Activated gamma-delta T cell treated with anti-CD3 and anti-CD28 coated beads, Interleukin-2, amount 50 U/mL, for 16 hours (primary cell): ENCODE measurements around the gene RIPK4.
"Not testable (repeated sequence)": the region's sequence is repeated elsewhere in the genome, so short reads cannot be mapped to it uniquely, and the experiment has no call there.

Experiments
- DNase-seq: peaks from one replicate; pipeline ENCODE4 v3.0.0-alpha.2; 2020; ENCODE audit warnings: low read depth

Gene RIPK4

GRCh38 chr21:41714299-41714865, 52.5 kb downstream of the RIPK4 start:
- not testable (repeated sequence) for DNase-seq

DNA sequence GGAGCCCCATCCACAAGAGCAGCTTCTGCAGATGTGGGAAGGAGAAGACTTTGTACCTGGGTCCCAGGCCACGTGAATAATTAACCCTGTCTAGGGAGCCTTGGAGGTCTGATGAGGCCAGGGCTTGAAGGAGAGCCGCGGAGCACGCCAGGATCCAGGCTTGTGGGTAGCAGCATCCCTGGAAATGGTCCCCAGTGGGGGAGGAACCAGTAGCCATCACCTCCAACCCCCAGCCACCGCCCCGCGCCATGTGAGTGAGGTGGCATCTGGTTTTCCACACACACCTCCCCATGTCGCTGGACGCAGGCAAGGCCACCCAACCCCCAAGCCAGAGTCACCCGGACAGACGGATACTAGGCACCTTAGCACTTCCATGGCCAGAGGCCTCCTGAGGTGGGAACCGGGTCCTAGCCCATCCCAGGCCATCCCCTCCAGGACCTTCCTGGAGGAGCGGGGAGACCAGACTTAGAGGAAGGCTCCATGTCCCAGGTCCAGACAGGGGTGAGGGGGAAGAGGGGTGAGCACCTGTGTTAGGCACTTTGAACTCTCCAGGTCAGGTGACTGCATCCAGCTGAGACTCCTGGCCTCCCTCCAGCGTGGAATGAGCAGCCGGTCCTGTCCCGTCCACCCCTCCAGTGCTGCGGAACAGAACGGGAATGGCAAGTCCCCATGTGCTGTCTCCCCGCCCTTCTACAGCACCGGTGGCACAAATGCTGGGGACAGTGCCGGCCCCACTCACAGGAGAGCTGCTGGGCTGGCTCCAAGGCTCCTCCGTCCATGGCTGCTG, 53.2 kb downstream of the RIPK4 start:
- DNase-seq = no peak

- no peak for DNase-seq
These were observed 54.1 kb downstream of the RIPK4 start for GRCh38 chr21:41712730-41713129.

DNA sequence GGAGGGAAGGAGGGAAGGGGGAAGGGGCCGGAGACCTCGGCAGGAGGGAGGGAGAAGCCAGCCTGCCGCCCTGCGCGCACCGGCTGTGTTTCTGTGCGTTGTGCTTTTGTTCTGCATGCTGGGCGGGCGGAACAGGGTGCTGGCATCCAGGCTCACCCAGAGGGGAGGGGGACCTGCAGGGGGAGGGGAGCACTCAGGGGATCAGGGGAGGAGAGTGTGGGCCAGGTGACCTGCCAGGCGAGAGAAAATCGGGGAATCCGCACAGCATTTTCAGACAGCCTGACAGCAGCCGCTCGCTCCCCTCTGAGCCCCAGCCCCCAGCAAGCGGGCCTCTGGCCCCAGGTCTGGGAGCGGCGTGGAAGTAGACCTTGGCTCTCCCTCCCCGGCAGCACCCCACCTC, 54.7 kb downstream of the RIPK4 start:
- no peak for DNase-seq

GRCh38 chr21:41711416-41712007, 55.3 kb downstream of the RIPK4 start:
- no peak for DNase-seq

DNA sequence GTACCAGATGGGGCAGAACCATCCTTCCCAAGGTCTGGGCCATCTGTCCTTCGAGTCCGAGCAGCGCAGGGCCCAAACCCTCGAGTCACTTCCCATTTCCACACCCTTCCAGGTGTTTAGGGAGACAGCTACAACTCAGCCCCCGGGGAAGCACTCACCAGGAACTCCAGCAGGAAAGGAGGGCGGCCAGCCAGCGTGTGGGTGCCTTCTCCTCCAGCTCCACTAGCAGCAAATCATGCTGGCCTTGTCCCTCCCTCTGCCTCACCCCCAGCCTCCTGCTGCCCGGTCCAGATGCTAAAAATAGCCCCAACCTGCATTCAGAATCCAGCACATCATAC, 56.1 kb downstream of the RIPK4 start:
- no peak for DNase-seq

DNA sequence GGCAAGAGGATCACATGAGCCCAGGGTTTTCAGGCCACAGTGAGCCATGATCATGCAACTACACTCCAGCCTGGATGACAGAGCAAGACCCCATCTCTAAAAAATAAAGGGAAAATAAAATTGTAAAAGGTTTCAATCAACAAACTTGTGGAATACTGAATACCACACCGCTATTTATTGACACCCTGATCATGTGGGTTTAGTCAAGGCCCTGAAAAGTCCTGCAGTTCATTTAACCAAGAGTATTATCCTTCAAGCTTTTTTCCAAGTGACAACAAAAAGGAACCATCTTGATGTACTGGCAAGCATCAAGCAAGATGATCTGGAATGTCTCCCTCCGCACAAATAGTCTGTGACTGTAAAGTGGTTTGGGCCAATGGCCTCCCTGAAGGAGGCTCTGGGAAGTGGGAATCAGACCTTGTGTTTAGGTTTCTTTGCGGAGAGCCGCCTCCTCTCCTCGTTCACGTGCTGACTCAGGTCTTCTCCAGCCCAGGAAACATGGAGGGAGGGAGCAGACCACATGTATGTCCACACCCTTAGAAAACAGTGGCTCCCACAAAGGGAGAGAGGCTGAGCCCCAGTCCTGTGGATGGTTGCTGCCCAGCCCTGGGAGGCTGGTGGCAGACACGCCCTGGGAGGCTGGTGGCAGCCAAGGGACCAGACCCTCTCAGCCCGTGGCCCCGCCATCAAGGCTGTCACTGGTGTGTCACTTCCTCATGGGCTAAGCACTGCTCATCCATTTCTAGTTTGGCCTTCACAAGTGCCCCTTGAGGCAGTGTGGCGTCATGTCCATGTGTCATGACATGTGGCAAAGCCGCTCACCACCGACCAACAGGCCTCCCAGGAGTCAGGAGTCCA, 56.7 kb downstream of the RIPK4 start:
- no peak for DNase-seq

DNA sequence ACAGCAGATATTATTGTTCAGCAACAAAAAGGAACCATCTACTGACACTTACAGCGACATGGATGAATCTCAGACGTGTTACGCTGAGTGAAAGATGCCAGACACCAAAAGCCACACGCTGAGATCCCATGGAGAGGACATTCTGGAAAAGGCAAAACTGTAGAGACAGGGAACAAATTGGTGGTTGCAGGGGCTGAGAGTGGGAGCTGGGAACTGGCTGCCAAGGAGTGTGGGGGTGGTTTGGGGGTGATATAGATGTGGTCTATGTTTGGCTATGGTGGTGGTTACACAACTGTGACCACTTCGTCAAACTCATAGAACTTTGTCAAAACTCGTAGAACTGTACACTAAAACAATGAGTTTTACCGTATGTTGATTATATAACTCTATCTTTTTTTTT, 57.7 kb downstream of the RIPK4 start:
- DNase-seq = no peak

GRCh38 chr21:41707960-41708330, 58.9 kb downstream of the RIPK4 start:
- no peak for DNase-seq

DNA sequence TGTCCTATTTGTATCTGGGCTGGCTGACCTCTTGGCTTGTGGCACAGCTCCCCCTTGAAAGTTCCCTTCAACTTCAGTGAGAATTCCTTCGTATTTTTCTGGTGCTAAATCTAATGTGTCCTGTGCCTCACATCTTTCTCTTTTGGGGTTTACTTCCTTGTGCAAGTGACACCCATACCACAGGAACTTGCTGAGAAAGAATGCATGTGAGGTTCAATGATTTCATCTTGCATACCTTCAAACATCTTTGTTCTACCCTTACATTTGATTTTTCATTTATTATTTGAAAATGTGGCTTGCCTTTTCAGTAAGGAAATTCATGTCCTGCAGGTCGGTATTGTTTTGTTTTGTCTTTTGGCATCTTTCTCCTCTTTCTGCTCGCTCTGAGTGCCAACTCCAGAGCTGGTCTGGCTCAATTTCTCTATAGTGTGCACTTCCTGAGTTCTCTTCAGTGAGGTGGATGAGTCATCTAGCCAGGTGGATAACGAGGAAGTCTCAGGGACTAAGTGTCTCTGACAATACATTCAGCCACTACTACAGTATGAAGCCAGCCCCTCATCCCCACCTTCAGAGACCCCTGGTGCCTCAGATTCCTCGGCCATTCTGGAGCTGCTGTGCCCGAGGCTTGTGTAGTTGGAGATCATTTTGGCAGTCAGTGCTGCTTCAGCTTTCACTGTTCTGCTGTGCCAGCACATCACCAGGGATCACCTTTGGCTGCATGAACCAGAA, 59.5 kb downstream of the RIPK4 start:
- DNase-seq = no peak

DNA sequence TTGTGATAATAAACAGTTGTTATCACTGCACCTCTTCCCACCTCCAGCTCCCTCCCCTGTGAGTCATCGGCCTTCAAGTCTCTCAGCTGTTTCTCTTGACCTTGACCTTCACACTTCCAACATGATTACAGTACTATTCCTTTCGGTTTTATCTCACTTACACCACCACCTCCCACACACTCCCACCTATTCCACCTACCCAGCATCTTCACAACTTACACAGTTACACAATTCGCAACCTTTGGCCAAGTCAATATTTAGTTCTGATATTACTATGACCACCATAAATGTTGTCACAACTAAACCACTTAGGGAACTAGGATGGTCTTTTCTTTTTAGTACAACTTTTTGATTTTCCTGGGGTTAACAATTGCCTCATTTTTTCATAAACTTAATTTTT, 60.2 kb downstream of the RIPK4 start:
- DNase-seq = no peak

GRCh38 chr21:41706263-41706639, 60.6 kb downstream of the RIPK4 start:
- DNase-seq = no peak

GRCh38 chr21:41705546-41706262, 61.1 kb downstream of the RIPK4 start:
- no peak for DNase-seq

DNA sequence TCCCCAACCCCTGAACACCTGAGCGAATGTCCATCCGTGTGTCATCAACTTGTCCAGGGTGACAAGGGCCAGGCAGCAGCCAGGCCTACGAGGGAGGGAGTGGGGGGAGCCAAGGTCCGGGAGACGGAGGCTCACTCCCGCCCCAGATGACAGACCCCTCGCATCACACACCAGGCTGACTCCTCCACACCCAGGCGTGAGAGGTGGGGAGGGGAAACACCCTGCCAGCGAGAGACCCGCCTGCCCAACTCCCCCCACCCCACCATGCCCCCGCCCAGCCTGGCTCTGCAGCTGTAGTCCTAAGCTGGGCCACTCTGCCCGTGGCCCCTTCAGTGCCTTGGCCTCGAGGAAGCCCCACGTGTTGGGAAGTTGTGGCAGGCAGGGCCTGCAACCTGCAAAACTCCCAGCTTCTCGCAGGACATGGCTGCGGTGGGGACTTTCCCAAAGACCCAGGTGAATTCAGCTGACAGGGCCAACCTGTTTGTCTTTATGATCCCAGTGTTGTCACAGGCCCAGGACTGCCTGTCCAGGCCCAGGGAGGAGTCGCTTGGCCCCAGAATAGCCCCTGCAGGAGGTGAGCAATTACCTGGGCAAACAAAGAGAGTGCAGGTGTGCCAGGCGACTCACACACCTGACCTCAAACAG, 62.9 kb downstream of the RIPK4 start:
- no peak for DNase-seq

DNA sequence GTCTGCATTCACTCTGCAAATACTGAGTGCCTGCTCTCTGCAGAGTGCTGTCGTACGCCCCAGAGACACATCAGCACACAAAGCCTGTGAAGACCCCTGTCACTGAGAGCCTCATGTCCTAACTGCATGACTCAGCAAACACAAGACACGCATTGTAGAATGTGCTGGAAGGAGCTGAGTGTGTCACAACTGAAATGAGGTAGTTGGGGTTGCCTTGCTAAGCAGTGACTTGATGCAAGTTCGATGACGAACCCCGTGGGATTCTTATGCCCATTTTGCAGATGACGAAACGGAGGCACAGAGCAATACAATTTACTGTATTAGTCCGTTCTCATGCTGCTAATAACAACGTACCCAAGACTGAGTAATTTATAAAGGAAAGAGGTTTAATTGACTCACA, 65.1 kb downstream of the RIPK4 start:
- DNase-seq = no peak

DNA sequence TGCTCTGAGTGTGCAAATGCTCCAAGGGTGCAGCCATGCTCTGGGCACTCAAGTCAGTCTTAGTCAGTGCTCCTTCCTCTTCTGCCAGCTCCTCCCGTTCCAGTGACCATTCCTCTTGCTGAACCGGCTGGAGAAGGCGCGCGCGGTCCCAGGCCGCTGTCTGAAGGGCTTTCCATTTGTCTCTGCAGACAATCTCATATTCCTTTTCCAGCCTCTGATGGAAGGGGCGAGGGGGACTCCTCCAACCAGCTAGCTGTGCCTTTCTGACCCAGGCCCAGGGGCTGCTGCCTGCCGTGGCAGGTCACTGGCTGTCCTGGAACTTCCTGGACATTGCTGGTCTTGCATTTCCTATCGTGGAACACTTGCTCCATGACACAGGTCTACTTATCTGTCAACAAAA, 67.5 kb downstream of the RIPK4 start:
- no peak for DNase-seq

DNA sequence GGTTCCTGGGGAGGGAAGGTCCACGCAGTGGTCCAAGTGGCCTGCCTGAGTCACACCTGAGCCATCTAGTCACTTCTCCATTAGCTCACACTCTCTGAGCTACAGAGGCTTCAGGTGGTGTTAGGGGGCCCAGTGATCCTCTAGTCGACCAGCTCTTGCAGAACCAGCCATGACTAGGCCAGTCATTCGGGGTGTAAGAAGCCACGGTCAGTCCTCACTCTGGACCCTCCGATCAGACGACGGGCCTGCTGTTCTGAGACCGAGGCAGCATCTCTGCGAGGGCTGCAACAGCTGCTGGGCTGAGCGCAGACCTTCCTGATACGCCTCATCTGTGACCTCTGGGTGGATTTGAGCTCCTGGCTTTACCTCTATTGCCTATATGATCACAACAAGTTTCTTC, 68.8 kb downstream of the RIPK4 start:
- DNase-seq = no peak

DNA sequence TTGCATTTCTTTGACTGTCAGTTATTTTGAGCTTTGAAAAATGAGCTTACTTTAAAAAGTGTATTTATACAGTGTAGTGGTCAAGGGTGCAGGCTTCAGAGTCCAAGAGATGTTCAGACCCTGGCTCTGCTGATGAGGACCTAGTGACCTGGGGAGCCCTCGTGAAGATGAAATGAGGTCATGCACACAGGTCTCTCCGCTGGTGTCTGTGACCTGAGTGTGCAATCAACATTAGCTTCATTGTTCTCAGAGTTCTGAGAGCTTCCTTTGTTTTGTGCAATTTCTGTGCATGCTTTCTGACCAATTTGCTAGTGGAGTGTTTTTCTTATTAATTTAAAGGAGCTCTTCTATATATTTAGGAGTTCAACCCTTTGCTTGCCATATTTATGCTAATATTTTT, 71.3 kb downstream of the RIPK4 start:
- no peak for DNase-seq

- not testable (repeated sequence) for DNase-seq
These were observed 72.8 kb downstream of the RIPK4 start for GRCh38 chr21:41694042-41694441.

DNA sequence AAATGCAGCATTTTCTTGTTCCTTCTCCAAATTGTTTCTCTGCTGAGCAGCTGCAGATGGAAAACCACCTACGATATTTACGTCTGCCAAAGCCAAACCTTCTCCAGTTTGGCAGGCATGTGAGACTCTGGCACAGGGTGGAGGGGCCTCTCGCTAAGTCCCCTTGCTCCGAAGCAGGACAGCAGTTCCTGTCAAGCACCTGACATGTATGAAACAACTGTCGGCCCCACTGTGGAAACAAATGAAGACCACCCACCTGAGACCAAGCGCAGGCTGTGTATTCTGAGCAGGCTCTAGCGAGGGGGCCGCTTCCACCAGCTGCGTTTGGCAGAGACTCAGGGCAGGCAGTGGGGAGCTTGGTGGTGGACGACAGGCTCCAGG, 74.7 kb downstream of the RIPK4 start:
- no peak for DNase-seq
